Measurements from ENCODE around the gene MBNL2.

MBNL2 gene

DNA sequence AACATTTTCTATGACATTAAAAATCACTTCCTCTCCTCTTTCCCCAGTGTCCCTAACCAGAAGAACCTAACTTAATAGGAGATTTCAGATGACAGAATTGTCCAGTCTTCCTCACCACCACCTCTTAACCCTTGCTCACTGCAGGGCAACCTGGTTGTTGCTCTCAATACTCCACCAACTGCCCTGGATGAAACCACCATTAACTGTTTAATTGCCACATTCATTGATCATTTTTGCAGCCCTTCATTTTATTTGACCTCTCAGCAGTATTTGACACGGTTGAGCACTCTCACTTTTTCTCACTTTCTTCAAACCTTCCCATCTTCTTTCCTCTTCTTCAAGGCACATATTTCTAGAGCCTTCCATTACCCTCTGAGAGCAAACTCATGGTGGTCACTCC lies 84.0 kb downstream of the MBNL2 start:
- DNase-seq (ENCODE audit: low spot score): no peak

DNA sequence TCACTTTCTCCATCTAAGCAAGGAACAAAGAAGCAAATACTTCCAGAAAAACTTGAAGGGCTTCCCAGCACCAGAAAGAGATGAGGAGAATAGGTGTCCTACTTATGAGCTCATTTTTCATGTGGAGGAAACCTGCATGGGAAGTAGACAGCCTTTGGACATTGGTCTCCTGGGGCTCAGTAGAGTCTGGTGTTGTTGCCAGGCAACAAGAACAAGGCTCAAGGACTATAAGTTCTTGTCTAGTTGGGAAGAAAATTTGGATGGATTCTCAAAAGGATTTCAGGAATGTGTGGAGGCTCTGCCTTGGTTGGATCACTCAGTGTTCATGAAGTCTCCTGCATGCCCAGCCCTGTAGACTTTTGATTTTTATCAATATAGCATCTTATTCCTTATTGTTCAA lies 84.5 kb downstream of the MBNL2 start:
- DNase-seq (ENCODE audit: low spot score): no peak

DNA sequence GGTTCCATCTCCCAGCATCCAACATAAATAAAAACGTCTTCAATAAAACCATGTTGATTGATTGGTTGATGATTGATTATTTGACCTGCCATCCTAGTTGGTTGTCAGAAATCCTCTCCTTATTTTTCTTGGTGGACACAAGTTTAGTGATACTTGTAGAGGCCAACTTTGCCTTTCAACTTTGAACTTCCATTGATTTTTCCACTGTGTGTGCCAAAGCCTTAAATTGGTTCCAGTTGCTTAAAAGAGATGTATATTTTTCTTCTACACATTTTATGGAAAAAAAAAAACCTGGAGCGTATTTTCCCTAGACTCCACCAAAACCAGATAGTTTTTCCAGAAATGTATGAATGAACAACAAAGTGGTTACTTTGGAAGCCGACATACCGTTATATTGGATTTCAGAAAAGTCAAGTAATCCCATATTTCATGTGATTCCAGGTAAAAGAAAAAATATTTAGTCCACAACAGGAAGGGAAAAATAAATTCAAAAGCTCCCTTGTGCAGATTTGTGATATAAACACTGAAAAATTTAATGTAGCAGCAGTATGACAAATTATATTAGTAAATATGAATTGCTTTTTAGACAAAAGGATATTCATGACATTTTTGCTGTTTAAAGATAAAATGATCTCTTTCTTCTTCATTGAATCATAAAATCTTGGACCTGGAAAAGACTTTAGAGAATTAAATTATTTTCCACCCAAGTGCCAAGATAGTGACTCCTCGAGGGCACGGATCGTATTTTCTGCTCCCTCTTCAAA lies 85.2 kb downstream of the MBNL2 start:
- DNase-seq (ENCODE audit: low spot score): no peak

DNA sequence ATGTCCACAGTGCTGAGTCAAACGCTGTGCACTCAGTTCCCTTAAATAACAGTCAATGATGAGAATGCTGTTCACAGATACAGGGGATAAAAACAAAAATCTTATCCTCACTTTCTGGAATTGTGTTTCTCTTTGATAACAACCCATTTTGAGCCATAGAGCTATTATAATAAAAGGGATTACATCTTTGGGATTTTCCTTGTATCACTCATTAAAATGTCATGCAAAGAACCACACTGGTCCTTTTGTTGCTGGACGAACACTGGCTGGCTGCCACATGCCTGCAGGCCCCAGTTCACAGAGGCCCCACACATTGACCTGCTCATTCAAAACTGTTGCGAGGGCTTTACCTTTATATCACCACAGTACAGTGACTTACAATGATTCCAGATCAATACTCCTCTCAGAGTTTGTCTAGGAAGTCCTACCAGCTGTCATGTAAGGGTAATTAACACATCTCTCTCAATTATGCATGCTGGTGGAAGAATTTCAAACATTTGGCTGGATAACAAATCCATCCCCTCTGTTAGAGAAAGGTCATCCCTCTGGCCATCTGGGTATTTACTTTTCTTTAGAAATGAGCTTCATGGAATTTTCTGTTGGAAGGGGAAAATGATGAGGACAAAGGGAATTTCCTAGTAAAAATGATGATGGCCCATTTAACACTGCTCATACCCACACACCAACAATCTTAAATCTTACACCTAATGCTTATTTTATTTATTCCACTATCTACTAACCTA lies 85.9 kb downstream of the MBNL2 start:
- DNase-seq (ENCODE audit: low spot score): no peak

DNA sequence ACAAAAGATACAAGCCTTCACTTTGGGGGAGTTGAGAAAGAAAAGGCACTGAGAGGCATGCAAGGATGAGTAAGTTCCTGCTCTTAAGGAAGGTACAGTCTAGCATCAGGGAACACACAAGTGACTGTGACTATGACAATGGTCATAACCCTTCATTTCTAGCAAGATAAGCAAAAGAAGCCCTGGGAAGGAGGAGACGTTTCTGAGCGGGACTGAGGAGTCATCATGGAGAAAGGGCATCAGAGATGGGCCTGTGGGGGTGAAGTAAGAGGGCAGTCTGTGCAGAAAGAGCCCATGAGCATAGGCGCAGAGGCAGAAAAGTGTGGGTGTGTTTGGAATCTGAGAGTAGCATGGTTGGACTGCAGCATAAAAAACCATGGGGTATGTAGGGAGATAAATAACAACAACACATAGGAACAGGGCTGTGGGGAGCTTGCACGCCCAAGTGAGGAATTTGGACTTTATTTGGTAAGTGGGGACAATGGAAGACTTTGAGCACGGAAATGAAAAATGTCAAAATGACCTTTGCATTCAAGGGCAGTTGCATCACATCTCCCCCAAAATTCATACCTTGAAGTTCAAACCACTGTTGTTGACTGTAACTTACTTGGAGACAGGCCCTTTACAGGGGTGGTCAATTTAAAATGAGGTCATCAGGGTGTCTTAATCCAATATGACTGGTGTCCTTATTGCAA lies 86.7 kb downstream of the MBNL2 start:
- DNase-seq (ENCODE audit: low spot score): no peak

DNA sequence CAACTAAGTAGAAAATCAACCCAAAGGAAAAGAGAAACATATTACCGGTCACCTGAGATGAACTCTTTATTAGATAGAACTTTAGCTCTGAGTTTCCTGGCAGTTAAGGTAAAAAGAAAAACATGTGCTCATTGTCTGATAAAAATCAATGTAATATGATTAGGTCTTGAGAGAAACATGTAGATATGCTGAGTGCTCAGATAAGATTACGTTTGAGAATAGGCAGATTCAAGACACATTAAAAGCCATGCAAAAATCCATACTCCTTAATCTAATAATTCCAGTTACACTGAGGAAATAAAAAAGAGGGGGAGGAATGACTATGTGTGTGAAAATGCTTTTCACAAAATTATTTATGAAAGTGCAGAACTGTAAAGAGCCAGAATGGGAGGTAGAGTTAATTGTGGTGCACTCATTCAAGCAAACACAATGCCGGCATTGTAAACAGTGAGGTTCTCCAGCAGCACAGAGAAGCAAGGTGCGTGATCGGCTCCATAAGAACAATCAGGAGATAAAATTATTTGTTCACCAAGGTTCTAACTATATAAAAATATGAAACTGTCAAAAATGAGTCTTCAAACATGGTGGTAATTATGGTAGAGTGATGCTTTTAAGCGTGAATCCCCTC lies 88.8 kb downstream of the MBNL2 start:
- DNase-seq (ENCODE audit: low spot score): no peak

DNA sequence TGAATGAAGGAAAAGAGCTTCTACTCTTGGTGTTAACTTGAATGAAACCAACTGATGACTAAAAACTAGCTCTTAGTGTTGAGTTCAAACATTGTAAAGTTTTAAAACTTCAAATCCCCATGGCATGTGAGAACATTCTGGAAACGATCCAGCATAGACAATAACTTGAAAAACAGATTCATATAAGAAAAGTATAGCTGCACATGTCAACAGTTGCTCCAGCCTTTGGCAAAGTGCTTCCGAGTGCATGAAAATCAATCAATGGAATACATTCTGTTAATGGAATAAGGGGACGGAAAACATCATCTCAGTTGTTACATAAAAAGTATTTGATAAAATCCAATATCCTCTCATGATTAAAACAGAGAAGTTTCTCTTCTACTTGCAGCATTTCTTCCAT lies 89.8 kb downstream of the MBNL2 start:
- no peak for DNase-seq (ENCODE audit: low spot score)

DNA sequence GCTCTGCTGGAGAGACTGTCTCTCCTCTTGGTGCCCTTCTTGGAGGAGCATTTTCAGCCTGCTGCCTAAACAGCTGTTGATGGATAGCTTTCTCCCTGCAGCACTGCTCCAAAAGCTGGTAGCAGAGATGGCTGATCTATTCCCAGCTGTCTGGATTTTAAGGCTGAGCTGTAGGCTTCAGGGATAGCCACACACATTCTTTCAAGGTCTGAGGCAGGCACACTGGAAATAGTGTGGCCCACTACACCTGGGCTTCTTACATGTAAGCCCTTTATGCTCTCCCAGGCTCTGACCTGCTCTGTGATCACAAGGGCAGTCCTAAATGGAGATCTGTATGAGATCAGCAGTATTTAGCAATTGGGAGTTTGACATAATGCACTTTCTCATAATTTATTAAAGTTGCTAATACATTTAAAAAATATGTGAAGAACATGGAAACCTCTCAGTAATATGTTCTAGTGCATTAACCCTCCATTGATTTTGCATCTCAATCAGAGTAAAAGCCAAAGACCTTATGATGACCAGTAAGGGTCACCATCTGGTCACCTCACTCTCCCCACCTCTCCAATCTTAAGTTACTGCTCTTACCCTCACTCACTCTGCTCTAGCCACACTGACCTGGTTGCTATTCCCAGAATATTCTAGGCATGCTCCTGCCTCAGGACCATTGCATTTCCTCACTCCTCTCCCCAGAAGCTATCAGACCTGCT lies 91.6 kb downstream of the MBNL2 start:
- DNase-seq (ENCODE audit: low spot score): no peak

DNA sequence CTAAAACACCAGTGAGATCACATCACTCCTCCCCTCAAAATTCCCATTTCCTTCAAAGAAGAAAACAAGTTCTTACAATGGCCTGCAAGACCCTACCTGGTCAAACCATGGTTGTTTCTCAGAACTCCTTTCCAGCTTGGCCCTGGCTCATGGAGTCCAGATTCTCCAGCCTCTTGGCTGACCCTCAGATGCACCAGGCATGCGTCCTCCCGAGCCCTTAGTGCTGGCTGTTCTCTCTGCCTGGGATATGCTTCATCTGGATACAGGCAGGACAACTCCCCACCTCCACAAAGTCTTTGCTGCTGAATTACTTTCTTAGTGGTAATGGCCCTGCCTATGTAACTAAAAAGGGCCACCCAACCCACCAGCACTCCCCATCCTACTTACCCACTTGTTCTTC lies 94.3 kb downstream of the MBNL2 start:
- DNase-seq (ENCODE audit: low spot score): no peak

DNA sequence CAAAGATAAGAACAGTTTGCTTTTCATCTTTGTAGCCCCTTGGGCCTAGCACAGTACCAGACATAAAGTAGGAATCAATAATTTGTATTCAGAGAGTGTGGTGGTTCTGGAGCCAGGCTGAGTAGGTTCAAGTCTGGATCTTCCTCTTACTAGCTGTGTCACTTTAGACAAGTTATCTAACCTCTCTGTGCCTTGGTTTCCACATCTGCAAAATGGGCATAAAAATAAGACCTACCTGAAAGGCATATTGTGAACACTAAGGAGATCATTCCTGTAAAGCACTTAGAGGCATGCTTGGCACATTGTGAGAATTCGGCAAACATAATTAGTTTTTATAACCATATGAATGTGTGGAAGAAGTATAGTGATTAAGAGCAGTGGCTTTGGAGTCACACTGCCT lies 95.8 kb downstream of the MBNL2 start:
- DNase-seq (ENCODE audit: low spot score): no peak

DNA sequence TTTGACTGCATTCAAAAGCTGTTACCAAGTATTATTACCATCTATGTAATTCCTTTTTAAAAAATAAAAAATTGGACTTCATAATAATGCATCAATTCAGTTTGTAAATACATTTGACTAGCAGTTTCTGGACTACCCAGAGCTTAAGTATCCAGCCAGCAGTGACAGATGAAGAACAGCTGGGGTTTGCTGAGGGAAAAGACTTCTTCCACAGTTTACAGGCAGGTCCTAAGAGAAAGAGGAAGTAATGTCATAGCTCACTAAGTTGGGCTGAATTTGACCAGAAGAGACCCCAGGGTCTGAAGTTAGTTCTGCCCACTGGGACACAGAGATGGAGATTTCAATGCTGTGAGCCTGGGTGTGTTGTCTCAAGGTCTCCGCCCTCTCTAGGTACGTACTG lies 96.4 kb downstream of the MBNL2 start:
- peak; percentile 15 for DNase-seq (ENCODE audit: low spot score)

DNA sequence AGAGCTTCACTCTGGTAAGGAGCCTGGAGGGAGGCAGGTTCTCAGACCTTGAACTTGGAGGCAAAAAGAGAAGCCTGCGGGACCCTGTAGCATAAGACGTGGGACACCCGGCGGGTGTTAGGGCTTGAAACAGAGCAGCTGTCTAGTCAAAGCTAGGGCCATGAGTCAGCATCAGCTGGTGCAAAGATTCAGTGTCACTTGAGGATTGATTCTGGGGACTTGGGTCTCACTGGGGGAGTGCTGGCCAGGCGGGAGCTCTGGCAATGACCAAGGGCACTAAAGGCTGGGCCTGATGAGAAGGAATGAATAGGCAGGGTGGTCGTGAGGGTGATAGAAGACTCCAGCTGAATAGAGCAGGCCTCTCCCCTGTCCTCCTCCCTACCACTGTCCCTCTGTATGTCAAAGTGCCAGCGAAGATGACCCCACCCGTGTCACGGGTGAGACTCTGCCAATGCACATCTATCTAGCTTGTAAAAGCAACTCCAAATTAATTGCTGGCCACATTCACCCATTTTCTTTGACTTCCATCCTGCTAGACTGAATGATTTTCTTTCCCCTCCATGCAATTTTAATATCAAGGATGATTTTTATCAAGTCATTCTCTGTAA lies 97.1 kb downstream of the MBNL2 start:
- no peak for DNase-seq (ENCODE audit: low spot score)

DNA sequence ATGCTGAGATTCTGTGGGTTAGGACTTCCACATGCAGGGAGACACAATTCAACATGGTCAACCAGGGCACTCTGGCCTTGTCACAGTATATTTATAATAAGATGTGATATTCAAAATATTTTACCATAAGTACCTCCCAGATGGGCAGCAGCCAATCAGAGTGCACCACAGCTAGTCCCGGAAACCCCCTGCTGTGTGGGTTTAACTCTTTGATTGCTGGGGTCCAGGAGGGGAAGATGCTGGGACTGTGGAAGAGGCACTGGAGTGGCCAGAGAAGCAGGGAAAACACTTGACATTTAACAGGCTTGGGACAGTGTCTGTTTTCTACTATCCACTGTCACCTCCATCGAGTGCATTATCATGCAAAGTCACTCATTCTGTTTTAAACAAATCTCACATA lies 99.0 kb downstream of the MBNL2 start:
- DNase-seq (ENCODE audit: low spot score): no peak

DNA sequence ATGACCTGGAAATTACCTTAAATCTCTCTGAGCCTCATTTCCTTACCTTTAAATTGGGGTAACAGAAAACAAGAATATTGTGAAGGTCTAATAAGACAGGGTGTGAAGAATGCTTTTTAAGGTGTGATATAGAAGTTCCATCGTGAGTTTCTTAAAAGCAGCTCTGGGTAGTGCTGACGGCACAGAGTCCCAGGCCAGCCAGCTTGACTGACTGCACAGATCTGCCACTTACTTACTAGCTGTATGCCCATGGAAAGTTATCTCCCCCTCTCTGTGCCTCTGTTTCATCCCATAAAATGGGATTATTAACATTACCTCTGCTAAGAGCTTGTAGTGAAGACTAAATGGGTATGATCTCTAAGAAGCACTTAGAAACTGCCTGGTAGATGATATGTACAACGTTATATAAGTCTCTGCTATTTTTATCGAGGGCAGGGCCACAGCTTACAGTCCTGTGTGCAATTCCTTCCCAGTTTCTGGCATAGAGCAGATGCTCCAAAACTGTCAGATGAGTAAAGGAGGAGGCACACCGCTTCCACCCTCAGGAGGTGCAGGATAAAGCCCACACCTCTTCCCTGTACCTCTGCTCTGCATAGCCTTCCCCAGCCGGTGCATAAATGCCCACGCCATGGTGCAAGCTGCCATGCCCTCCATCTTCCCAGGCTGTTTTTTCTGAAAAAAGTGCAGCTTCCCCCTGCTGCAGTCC lies 99.6 kb downstream of the MBNL2 start:
- no peak for DNase-seq (ENCODE audit: low spot score)

DNA sequence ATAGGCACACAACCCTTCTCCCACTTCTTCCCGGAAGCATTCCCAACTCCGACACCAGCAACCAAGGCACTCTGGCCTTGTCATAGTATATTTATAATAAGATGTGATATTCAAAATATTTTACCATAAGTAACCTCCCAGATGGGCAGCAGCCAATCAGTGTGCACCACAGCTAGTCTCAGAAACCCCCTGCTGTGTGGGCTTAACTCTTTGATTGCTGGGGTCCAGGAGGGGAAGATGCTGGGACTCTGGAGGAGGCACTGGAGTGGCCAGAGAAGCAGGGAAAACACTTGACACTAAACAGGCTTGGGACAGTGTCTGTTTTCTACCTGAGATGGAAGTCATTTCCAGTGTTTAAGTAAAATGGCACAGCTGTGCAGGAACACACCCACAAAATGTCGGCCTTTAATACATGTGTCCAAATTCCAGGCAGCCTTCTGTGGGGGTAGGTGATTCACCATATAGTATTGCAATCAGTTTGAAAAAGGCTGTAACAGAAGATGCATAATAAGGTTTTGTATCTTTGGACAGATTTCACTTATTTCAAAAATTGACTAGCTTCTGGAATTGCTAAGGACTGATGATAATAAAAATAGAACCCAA lies 100.7 kb downstream of the MBNL2 start:
- DNase-seq (ENCODE audit: low spot score): no peak

DNA sequence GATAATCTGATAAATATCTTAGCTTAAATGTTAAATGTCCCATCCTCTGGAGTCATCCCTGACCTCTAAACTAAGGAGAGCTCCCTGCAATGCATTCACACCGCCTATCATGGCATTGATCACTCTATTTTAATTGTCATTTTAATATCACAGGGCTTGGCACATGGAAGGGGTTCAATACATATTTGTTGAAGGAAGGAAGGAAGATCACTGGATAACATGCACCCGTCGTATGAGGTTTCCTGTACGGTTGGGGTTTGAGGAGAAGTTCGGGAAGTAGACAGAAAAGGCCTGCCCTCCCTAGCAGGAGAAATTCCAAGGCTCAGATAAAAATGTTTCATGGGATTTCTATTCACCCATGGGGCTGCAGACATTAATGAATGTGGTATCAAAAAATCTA lies 102.0 kb downstream of the MBNL2 start:
- DNase-seq (ENCODE audit: low spot score): no peak

DNA sequence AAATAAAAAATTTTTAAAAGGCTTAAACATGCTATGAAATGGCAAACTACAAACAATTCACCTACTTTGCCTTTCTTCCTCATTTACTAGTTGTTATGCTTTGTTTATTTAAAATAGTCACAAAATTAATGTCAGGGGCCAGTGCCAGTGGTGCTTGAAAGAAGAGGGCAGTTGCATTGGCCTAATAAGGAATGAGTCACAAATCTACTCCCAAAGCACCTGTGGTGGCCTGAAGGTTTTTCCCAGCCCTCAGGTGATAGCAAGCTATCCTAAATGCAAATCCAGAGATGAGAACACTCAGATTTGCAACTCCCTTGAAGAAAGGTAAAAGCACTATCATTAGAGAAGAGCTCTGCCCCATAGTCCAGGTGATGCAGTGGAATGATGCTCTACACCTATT lies 103.6 kb downstream of the MBNL2 start:
- DNase-seq (ENCODE audit: low spot score): no peak

DNA sequence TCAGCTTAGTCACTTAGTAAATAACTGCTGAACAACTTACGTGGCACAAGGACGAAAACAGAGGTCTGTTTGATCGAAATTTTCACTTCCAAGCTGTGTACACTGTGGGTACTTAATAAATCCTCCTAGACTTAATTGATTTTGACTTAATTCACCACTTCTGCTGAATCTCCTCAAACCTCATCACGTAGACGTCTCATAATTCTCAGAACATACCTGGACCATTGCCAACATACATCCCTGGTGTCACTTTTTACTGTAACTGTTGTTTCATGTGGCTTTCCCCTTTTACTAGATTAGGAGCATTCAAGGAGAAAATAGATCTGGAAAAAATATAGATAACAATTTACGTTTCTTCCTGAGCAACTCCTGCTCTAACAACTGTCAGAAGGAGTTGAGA lies 105.0 kb downstream of the MBNL2 start:
- DNase-seq (ENCODE audit: low spot score): no peak

DNA sequence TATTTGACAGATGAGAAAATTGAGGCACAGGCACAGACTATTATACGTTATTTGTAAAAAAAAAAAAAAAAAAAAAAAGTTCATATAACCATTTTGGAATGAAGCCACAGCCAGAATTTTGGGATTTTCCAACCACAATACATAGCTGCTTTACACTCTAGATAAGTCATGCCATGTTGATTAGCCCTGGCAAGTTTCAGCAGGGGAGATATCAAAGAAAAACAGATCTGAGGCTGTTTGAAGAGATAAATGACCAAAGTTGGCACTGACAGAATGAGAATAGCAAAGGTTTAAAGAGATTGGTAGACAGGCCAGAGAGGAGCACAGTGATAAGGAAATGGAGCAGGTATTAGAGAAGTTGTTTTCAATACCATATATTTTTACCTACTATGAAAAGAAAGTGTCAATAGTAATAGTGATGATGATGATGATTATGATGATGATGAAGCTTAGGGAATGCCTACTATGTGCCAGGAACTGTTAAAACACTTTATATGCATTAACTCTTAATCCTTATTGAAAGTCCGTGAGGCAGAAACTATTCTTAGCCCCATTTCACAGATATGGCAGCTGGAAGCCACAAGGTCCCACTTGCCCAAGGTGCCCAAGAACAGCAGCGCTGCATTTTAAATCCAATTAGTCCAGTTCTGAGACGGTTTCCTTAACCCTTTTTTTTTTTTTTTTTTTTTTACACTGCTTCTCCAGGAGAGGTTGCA lies 105.5 kb downstream of the MBNL2 start:
- no peak for DNase-seq (ENCODE audit: low spot score)

DNA sequence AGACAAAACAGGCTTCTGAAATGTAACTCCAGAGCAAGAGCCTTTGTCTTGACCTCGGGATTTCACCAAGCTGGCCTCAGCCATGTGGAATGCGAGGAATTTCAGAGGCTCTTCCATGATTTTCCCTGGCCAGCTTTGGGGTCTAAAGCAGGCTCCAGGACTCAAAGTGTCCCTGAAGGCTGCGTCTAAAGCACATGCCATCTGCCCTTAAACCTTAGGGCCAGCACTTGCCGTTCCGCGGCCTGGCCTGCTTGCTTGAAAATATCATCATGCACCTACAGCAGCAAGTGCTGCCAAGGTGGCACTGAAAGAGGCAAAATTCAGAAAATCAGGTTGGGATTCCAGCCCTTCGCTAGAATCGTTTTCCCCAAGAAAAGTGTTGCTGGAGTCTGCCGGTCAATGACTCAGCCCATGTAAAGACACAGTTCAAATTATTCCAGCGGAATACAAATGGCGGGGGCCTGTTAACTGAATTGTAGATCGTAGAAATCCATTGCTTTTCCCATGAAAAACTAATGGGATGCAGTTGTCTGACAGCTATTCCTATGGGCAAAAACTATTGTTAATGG lies 106.2 kb downstream of the MBNL2 start:
- no peak for DNase-seq (ENCODE audit: low spot score)
